ENCODE results near the gene SCFD1.

SCFD1 gene

DNA sequence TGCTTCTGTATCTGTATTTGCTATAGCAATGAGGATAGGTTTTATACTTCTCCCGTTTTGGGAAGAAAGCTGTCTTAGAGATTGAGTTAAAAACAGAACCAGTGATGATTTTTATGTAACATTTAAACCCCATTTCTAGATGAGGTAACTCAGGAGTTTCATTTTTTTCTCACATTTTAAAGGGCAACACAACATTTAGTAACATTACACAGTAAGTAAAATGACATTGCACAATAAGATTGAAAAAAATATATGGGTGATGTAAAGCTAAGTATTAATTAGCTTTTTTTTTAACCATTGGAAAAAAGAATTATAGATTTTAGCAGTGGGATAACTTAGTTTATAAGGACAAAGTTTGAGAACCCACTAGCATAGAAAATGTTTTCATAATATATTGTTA lies 25.2 kb upstream of the SCFD1 start:
- Histone ChIP-seq H3K79me2 (ENCODE audit: low read length) (no peaks in the 10 kb centered on the region), H3K9ac (ENCODE audit: low read length) (no peak overlapping the region)

DNA sequence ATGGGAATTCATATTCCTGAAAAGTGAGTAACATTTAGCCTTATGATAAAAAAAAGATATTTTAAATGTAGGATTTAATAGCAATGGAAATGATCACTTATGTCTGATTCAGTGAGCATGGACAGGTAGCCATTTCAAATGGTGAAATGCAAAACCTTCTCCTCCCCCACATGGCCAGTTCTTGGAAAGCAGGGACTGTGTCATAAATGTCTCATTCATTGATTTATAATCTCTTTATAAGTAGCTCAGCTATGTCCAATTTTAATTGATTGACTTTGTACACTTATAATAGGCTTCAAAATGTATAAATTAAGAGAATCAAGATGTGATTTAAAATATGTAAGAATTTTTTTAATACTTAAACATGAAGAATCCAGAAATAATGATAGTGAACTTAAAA lies 24.6 kb upstream of the SCFD1 start:
- H3K4me3 ChIP-seq (ENCODE audit: low read length), result no peak overlapping the region
- no peaks in the 10 kb centered on the region for H3K27me3 ChIP-seq (replicated peaks; ENCODE audit: insufficient read depth, low read length)
- no peaks in the 10 kb centered on the region for H3K4me1 ChIP-seq (ENCODE audit: low read length)
- no peaks in the 10 kb centered on the region for H3K9me2 ChIP-seq (replicated peaks; ENCODE audit: insufficient read depth, low read length)
- no peak overlapping the region for H3K4me2 ChIP-seq (ENCODE audit: low read depth, low read length)
- no peak overlapping the region for H3K9ac ChIP-seq (ENCODE audit: low read length)
- H3K9me3 ChIP-seq (replicated peaks; ENCODE audit: insufficient read depth, low read length), result no peaks in the 10 kb centered on the region
- H3K27ac ChIP-seq (ENCODE audit: low read length), result no peak overlapping the region
- no peak for TF ChIP-seq EZH2phosphoT487 (IDR thresholded peaks at IDR 0.05; ENCODE audit: low read length)
- TF ChIP-seq, protein P1, sequence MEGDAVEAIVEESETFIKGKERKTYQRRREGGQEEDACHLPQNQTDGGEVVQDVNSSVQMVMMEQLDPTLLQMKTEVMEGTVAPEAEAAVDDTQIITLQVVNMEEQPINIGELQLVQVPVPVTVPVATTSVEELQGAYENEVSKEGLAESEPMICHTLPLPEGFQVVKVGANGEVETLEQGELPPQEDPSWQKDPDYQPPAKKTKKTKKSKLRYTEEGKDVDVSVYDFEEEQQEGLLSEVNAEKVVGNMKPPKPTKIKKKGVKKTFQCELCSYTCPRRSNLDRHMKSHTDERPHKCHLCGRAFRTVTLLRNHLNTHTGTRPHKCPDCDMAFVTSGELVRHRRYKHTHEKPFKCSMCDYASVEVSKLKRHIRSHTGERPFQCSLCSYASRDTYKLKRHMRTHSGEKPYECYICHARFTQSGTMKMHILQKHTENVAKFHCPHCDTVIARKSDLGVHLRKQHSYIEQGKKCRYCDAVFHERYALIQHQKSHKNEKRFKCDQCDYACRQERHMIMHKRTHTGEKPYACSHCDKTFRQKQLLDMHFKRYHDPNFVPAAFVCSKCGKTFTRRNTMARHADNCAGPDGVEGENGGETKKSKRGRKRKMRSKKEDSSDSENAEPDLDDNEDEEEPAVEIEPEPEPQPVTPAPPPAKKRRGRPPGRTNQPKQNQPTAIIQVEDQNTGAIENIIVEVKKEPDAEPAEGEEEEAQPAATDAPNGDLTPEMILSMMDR (IDR thresholded peaks at IDR 0.05; ENCODE audit: low read length), result no peak
- no peaks in the 10 kb centered on the region for H4K20me1 ChIP-seq (ENCODE audit: insufficient read depth, low read length)
- no peaks in the 10 kb centered on the region; the same call in 1 of the 2 replicates for H3K36me3 ChIP-seq (replicated peaks; ENCODE audit: insufficient read depth, low read length)
- no peak overlapping the region for H2AFZ ChIP-seq (ENCODE audit: low read length)
- no peak for DNase-seq
- H3F3A ChIP-seq (ENCODE audit: insufficient read depth, low read length), result no peaks in the 10 kb centered on the region
- H3K79me2 ChIP-seq (ENCODE audit: low read length), result no peaks in the 10 kb centered on the region

More for the DNA sequence above, 25.2 kb upstream of the SCFD1 start:
- H3K4me1 ChIP-seq (ENCODE audit: low read length), result no peaks in the 10 kb centered on the region
- H3K9me2 ChIP-seq (replicated peaks; ENCODE audit: insufficient read depth, low read length), result no peaks in the 10 kb centered on the region
- TF ChIP-seq EZH2phosphoT487 (IDR thresholded peaks at IDR 0.05; ENCODE audit: low read length) (no peak), EZH2 (optimal IDR thresholded peaks at IDR 0.05; ENCODE audit: low read depth, low read length) (no peak)
- TF ChIP-seq, protein P1 (IDR thresholded peaks at IDR 0.05; ENCODE audit: low read length), result no peak
- H3K4me2 ChIP-seq (ENCODE audit: low read depth, low read length), result no peak overlapping the region
- no peak overlapping the region for H2AFZ ChIP-seq (ENCODE audit: low read length)
- no peaks in the 10 kb centered on the region for H3K27me3 ChIP-seq (replicated peaks; ENCODE audit: insufficient read depth, low read length)
- no peak for DNase-seq
- H3K27ac ChIP-seq (ENCODE audit: low read length), result no peak overlapping the region
- no peaks in the 10 kb centered on the region for H3F3A ChIP-seq (ENCODE audit: insufficient read depth, low read length)
- H3K9me3 ChIP-seq (replicated peaks; ENCODE audit: insufficient read depth, low read length), result no peaks in the 10 kb centered on the region
- H3K36me3 ChIP-seq (replicated peaks; ENCODE audit: insufficient read depth, low read length), result no peaks in the 10 kb centered on the region; the same call in 1 of the 2 replicates
- H3K4me3 ChIP-seq (ENCODE audit: low read length), result no peak overlapping the region
- no peaks in the 10 kb centered on the region for H4K20me1 ChIP-seq (ENCODE audit: insufficient read depth, low read length)

DNA sequence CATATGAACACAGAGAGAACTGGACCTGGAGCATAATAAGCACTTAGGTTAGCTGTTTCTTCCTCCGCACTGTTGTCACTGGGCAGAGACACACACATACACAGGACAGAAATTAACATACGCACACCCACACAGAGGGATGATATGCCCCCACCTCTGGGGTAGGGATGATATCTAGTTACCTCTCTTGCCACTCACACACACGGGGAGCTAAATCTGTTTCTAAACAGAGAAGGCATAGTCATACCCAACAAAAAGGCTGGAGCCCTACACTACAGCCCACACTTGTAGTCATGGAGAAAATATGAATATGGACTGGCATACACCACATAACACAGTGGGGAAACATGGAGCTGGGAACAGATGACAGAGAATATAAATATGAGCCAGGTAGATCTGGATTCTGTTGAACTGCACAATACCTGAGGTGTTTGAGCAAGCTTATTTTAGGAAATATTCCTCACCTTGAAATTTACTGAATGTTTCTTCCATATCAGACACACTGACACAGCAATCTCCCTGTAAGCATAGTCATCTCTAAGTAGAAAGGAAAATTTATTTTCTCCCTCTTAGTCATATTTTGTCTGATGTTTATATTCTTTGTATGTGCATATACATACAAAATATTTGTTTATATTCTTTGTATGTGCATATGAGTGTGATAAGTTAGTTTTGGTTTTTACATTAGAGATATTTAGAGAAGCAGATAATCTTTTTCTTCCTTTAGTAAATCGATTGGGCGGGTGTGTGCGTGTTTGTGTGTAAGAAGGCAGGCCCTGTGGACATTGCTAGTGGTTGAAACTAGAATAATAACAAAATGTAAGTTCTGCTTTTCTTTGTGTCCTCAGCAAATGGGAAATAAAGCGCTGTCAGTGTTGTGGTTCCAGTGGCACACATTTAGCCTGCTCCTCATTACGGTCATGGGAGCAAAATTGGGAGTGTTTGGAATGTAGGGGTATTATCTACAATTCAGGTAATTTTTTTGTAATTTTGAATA lies 20.9 kb upstream of the SCFD1 start:
- H3K9me2 ChIP-seq (replicated peaks; ENCODE audit: insufficient read depth, low read length), result no peaks in the 10 kb centered on the region
- no peaks in the 10 kb centered on the region for H4K20me1 ChIP-seq (ENCODE audit: insufficient read depth, low read length)
- no peak overlapping the region for H2AFZ ChIP-seq (ENCODE audit: low read length)
- H3K27me3 ChIP-seq (replicated peaks; ENCODE audit: insufficient read depth, low read length), result no peaks in the 10 kb centered on the region
- no peaks in the 10 kb centered on the region for H3K4me1 ChIP-seq (ENCODE audit: low read length)
- TF ChIP-seq EZH2phosphoT487 (IDR thresholded peaks at IDR 0.05; ENCODE audit: low read length) (no peak), EZH2 (optimal IDR thresholded peaks at IDR 0.05; ENCODE audit: low read depth, low read length) (no peak)
- TF ChIP-seq, protein P1 (IDR thresholded peaks at IDR 0.05; ENCODE audit: low read length), result no peak
- H3K79me2 ChIP-seq (ENCODE audit: low read length), result no peaks in the 10 kb centered on the region
- no peak overlapping the region for H3K9ac ChIP-seq (ENCODE audit: low read length)
- H3K9me3 ChIP-seq (replicated peaks; ENCODE audit: insufficient read depth, low read length), result no peaks in the 10 kb centered on the region
- H3K4me3 ChIP-seq (ENCODE audit: low read length), result no peak overlapping the region
- no peaks in the 10 kb centered on the region for H3F3A ChIP-seq (ENCODE audit: insufficient read depth, low read length)
- H3K4me2 ChIP-seq (ENCODE audit: low read depth, low read length), result no peak overlapping the region
- H3K27ac ChIP-seq (ENCODE audit: low read length), result no peak overlapping the region
- no peak for DNase-seq
- no peaks in the 10 kb centered on the region; the same call in 1 of the 2 replicates for H3K36me3 ChIP-seq (replicated peaks; ENCODE audit: insufficient read depth, low read length)
